KMS-11 (cell line): Measurements from ENCODE around the gene DLG5.

Source experiments
- H2AFZ ChIP-seq: fragments of 200-600 bp; sonication (generic); 2 replicates; pipeline ENCODE4 v1.6.1; 2016; ENCODE audit warnings: antibody characterized with exemption, mixed run types, low read depth
- H3K27ac ChIP-seq: fragments of 200-600 bp; sonication (generic); 2 replicates; pipeline ENCODE4 v1.6.1; 2016; ENCODE audit warnings: mild to moderate bottlenecking, mixed run types
- H3K27me3 ChIP-seq: fragments of 200-600 bp; sonication (generic); 2 replicates; pipeline ENCODE4 v1.6.1; 2017; ENCODE audit warnings: mild to moderate bottlenecking, low read depth, mixed run types, moderate library complexity; ENCODE audit not compliant: insufficient read depth
- H3K36me3 ChIP-seq: fragments of 200-600 bp; sonication (generic); 2 replicates; pipeline ENCODE4 v1.6.1; 2017; ENCODE audit warnings: mild to moderate bottlenecking, mixed run types; ENCODE audit not compliant: insufficient read depth
- H3K4me1 ChIP-seq: fragments of 200-600 bp; sonication (generic); 2 replicates; pipeline ENCODE4 v1.6.1; 2016; ENCODE audit warnings: mild to moderate bottlenecking, low read depth, mixed run types; ENCODE audit not compliant: poor library complexity, severe bottlenecking
- H3K4me2 ChIP-seq: fragments of 200-600 bp; sonication (generic); 2 replicates; pipeline ENCODE4 v1.7.0; 2016; ENCODE audit warnings: mild to moderate bottlenecking, mixed run types
- H3K4me3 ChIP-seq: fragments of 200-600 bp; sonication (generic); IDR thresholded peaks from 2 replicates; pipeline ENCODE4 v1.6.1; 2017; ENCODE audit warnings: low read depth, low read length, mixed read lengths; ENCODE audit not compliant: insufficient read depth
- H3K79me2 ChIP-seq: fragments of 200-600 bp; sonication (generic); 2 replicates; pipeline ENCODE4 v1.6.1; 2016; ENCODE audit warnings: low read depth, mixed run types; ENCODE audit not compliant: insufficient read depth
- H3K9ac ChIP-seq: fragments of 200-600 bp; sonication (generic); 2 replicates; pipeline ENCODE4 v1.6.1; 2016; ENCODE audit warnings: mild to moderate bottlenecking, mixed run types
- H4K20me1 ChIP-seq: fragments of 200-600 bp; sonication (generic); 2 replicates; pipeline ENCODE4 v1.6.1; 2016; ENCODE audit warnings: mild to moderate bottlenecking, mixed run types; ENCODE audit not compliant: insufficient read depth
- TF ChIP-seq, protein P1 (sequence below): fragments of 200-600 bp; sonication (generic); conservative IDR thresholded peaks from 2 replicates; pipeline ENCODE4 v1.6.1; 2017; ENCODE audit warnings: low read depth, mild to moderate bottlenecking, antibody characterized with exemption, low read length, moderate library complexity, mixed read lengths

The DLG5 gene

DNA sequence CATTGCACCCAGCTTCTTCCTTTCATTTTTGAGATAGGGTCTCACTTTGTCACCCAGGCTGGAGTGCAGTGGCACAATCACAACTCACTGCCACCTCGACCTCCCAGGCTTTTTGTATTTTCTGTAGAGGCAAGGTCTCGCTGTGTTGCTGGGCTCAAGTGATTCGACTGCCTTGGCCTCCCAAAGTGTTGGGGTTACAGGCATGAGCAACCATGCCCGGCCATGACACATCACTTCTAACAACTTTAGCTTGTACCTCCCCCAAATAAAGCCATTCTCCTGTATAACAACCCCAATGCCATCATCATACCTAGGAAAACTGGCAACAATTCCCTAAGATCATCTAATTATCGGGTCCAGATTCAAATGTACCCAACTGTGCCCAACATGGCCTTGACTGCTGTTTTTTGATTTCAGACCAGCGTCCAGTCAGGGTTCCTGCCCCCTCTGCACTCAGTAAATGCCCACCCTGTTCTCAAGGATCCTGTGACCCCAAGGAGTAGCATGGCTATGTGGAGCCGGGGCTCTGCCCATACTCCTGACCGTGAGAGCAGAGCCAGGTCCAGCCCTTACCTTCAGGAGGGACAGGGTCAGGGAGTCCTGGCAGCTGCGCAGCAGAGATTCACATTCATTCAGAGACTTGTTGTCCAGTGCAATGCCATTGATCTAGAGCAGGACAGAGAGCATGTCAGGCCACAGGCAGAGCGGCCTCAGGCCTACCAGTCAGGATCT is 102.6 kb downstream of the DLG5 start:
- Histone ChIP-seq H3K4me2 (no peak overlapping the region), H3K27ac (no peak overlapping the region), H4K20me1 (no peaks in the 10 kb centered on the region), H3K4me1 (peaks cover 7% of the 10 kb centered on the region), H3K27me3 (no peaks in the 10 kb centered on the region), H3K4me3 (no peak overlapping the region), H3K36me3 (no peaks in the 10 kb centered on the region), H3K79me2 (no peaks in the 10 kb centered on the region), H2AFZ (no peak overlapping the region), H3K9ac (no peak overlapping the region)
- TF ChIP-seq, protein P1, sequence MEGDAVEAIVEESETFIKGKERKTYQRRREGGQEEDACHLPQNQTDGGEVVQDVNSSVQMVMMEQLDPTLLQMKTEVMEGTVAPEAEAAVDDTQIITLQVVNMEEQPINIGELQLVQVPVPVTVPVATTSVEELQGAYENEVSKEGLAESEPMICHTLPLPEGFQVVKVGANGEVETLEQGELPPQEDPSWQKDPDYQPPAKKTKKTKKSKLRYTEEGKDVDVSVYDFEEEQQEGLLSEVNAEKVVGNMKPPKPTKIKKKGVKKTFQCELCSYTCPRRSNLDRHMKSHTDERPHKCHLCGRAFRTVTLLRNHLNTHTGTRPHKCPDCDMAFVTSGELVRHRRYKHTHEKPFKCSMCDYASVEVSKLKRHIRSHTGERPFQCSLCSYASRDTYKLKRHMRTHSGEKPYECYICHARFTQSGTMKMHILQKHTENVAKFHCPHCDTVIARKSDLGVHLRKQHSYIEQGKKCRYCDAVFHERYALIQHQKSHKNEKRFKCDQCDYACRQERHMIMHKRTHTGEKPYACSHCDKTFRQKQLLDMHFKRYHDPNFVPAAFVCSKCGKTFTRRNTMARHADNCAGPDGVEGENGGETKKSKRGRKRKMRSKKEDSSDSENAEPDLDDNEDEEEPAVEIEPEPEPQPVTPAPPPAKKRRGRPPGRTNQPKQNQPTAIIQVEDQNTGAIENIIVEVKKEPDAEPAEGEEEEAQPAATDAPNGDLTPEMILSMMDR = no peak

DNA sequence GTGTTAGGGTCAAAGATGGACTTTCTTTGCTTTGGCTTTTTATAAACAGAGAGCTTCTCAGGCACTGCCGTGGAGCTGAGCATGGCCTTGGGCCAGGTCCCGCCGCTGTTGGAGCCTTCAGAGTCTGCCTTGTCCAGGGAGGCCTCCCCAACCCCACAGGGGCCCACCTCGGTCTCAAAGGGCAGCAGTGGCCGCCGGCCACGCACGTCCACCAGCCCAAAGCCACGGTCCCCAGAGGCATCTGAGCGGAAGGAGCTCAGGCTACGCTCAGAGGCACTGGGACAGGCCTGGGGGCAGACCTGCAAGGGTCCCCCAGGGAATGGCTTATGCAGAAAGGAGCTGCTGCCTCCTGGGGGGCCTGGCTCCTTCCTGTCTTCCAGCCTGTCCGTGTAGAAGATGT is 105.0 kb downstream of the DLG5 start:
- H2AFZ ChIP-seq = no peak overlapping the region
- H3K27ac ChIP-seq = no peak overlapping the region
- H3K4me3 ChIP-seq = no peak overlapping the region
- H3K9ac ChIP-seq = no peak overlapping the region
- H3K4me2 ChIP-seq = no peak overlapping the region
- no peaks in the 10 kb centered on the region for H4K20me1 ChIP-seq
- H3K4me1 ChIP-seq = no peaks in the 10 kb centered on the region
- no peaks in the 10 kb centered on the region for H3K27me3 ChIP-seq
- no peaks in the 10 kb centered on the region for H3K36me3 ChIP-seq
- H3K79me2 ChIP-seq = no peaks in the 10 kb centered on the region
- TF ChIP-seq, protein P1 = no peak

DNA sequence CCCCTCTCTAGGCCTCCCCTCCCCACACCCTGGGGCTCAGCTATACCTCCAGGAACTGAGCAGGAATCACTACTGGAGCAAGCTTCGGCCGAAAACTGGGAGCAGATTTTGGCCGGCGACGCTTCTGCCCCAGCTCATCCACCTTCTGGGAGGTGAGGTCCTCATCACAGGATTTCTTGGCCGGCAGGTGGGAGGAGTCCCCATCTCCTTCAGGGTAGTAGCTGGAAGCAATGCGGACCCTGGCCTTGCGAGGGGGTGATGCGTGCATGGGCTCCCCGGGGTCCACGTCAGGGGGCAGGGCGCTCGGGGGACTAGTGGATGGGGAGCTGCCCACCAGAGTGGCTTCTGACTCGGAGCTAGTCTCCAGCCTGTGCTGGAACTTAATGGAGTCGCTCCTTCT is 105.5 kb downstream of the DLG5 start:
- H3K4me3 ChIP-seq = no peak overlapping the region
- H3K4me2 ChIP-seq = no peak overlapping the region
- no peaks in the 10 kb centered on the region for H3K79me2 ChIP-seq
- no peak overlapping the region for H2AFZ ChIP-seq
- H3K4me1 ChIP-seq = no peaks in the 10 kb centered on the region
- TF ChIP-seq, protein P1 = no peak
- H3K9ac ChIP-seq = no peak overlapping the region
- H3K27ac ChIP-seq = no peak overlapping the region
- no peaks in the 10 kb centered on the region for H3K36me3 ChIP-seq
- no peaks in the 10 kb centered on the region for H4K20me1 ChIP-seq
- no peaks in the 10 kb centered on the region for H3K27me3 ChIP-seq

DNA sequence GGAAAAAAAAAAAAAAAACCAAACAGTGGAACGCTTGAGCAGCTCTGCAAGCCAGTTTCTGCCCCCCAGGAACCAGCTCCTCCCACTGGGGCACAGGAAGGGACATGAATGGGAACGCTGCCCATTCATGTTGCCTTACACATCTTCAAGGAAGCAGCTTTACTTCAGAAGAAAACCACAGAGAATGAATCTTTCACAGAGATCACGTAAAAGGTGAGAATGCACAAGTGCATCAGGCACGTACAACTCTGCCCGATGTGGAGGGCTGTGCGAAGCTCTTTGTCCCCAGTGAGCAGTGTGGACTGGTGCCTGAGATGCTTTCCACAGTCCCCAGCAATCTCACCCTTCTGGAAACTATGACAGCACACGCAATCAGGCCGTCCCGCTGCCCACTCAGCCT is 106.2 kb downstream of the DLG5 start:
- Histone ChIP-seq H2AFZ (no peak overlapping the region), H3K4me2 (no peak overlapping the region), H3K4me1 (no peaks in the 10 kb centered on the region), H3K36me3 (no peaks in the 10 kb centered on the region), H4K20me1 (no peaks in the 10 kb centered on the region), H3K9ac (no peak overlapping the region), H3K4me3 (no peak overlapping the region), H3K27me3 (no peaks in the 10 kb centered on the region), H3K79me2 (no peaks in the 10 kb centered on the region), H3K27ac (no peak overlapping the region)
- TF ChIP-seq, protein P1 = no peak
